K562 (cell line): ENCODE results near the gene SCARF1. TPM values are rescaled to one million over a fixed set of nuclear protein-coding genes. Genes with fewer than 3 reads are reported as not detected.
A peak's percentile ranks its signal among the peaks of the same experiment; 100 is the strongest.

Source experiments
- ATAC-seq: fragments of 200-7000 bp; cut with Tn5 transposase; 3 replicates; pipeline ENCODE4 v1.9.1; 2020; ENCODE audit warnings: moderate library complexity
- BruUV-seq: library from RNA; stranded (reverse); fragments of 400-500 nt; replicated peaks from 2 replicates; lab custom pipeline; 2021; lab: Mats Ljungman, UMichigan
- CTCF ChIA-PET: fragments of 300-600 bp; formaldehyde crosslinking; extraction: SDS; loops from one replicate; lab custom pipeline; 2021; ENCODE audit warnings: low intra/inter-chr PET ratio; lab: Yijun Ruan, JAX
- POLR2A ChIA-PET: fragments of 300-600, 350-650 bp; sonication (Branson Sonifier 250); formaldehyde crosslinking; extraction: SDS; loops from one replicate; lab custom pipeline; 2021; ENCODE audit warnings: antibody characterized with exemption, inconsistent platforms; lab: Yijun Ruan, JAX
- DNase-seq, 4 experiments: peaks; one replicate each; pipeline versions ENCODE4 v3.0.0 to v3.0.0-alpha.2; 2011 to 2018; ENCODE audit warnings: low spot score in 3 of 4, mixed read lengths in 3 of 4; ENCODE audit errors: extremely low read depth in 1 of 4
- FAIRE-seq: peaks from 2 replicates; lab custom pipeline; 2011; peaks lifted over from hg19 to GRCh38; lab: Jason Lieb, UNC
- H2AFZ ChIP-seq: 2 replicates; pipeline ENCODE4 v1.6.0; 2011; ENCODE audit warnings: low read depth, low read length, control low read depth, inconsistent platforms
- H3K27ac ChIP-seq: fragments of 200-600 bp; 3 replicates; pipeline ENCODE4 v1.8.0; 2011; ENCODE audit warnings: low read depth, mild to moderate bottlenecking, control low read depth, inconsistent platforms, low read length, moderate library complexity, mixed read lengths; ENCODE audit errors: extremely low read depth
- H3K27me3 ChIP-seq, 2 experiments: fragments of 300-600 bp in 1 of 2; 2 replicates in 1 of 2; 3 replicates in 1 of 2; pipeline versions ENCODE4 v1.6.0 to v1.8.0; 2011; ENCODE audit warnings: inconsistent platforms in 2 of 2, low read length in 2 of 2, mild to moderate bottlenecking in 1 of 2, mixed read lengths in 1 of 2, moderate library complexity in 1 of 2; ENCODE audit not compliant: control insufficient read depth in 2 of 2, insufficient read depth in 2 of 2
- H3K36me3 ChIP-seq: fragments of 300-600 bp; 3 replicates; pipeline ENCODE4 v1.8.0; 2011; ENCODE audit warnings: mild to moderate bottlenecking, low read length, inconsistent platforms; ENCODE audit not compliant: control insufficient read depth, insufficient read depth
- H3K4me1 ChIP-seq, 2 experiments: fragments of 200-600 bp in 1 of 2; replicated peaks in 1 of 2; 2 replicates in 1 of 2; 3 replicates in 1 of 2; pipeline versions ENCODE4 v1.5.1 to v1.8.0; 2011; ENCODE audit warnings: inconsistent platforms in 2 of 2, low read length in 2 of 2, mild to moderate bottlenecking in 1 of 2, mixed read lengths in 1 of 2, moderate library complexity in 1 of 2; ENCODE audit not compliant: control insufficient read depth in 2 of 2, insufficient read depth in 2 of 2
- H3K4me2 ChIP-seq: 2 replicates; pipeline ENCODE4 v1.6.1; 2011; ENCODE audit warnings: low read length, control low read depth, inconsistent platforms, mixed read lengths; ENCODE audit not compliant: insufficient read depth
- H3K4me3 ChIP-seq: fragments of 200-600 bp; sonication (generic), shearing (Covaris generic); 2 replicates; pipeline ENCODE4 v1.5.1; 2016; ENCODE audit warnings: control low read depth, inconsistent platforms
- H3K79me2 ChIP-seq: fragments of 200-600 bp; 3 replicates; pipeline ENCODE4 v1.8.0; 2011; ENCODE audit warnings: low read length, inconsistent platforms; ENCODE audit not compliant: control insufficient read depth, insufficient read depth
- H3K9ac ChIP-seq, 2 experiments: 2 replicates each; pipeline versions ENCODE4 v1.6.0 to v1.6.1; 2011; ENCODE audit warnings: low read depth in 2 of 2, low read length in 2 of 2, control low read depth in 1 of 2, inconsistent platforms in 1 of 2, mild to moderate bottlenecking in 1 of 2, mixed read lengths in 1 of 2; ENCODE audit not compliant: insufficient read depth in 1 of 2
- H3K9me1 ChIP-seq: one replicate; pipeline ENCODE4 v1.6.0; 2011; ENCODE audit warnings: inconsistent platforms, mild to moderate bottlenecking, low read length, moderate library complexity; ENCODE audit not compliant: control insufficient read depth, insufficient read depth
- H3K9me3 ChIP-seq: replicated peaks from 2 replicates; pipeline ENCODE4 v1.5.1; 2011; ENCODE audit warnings: low read depth, low read length, inconsistent platforms; ENCODE audit not compliant: control insufficient read depth, insufficient read depth
- H4K20me1 ChIP-seq: replicated peaks from 2 replicates; pipeline ENCODE4 v1.6.1; 2011; ENCODE audit warnings: low read length, inconsistent platforms, mixed read lengths; ENCODE audit not compliant: control insufficient read depth, insufficient read depth
- ARID1B ChIP-seq: fragments of 450-650 bp; IDR thresholded peaks from 2 replicates; pipeline ENCODE4 v1.6.1; 2016; ENCODE audit warnings: antibody characterized with exemption, mild to moderate bottlenecking, inconsistent platforms
- CTBP1 ChIP-seq: fragments of 450-650 bp; IDR thresholded peaks from 2 replicates; pipeline ENCODE4 v1.6.1; 2016; ENCODE audit warnings: borderline replicate concordance
- CXXC5 ChIP-seq: fragments of 250-450 bp; sonication (Bioruptor Pico); IDR thresholded peaks from 2 replicates; pipeline ENCODE4 v1.8.0; 2022; ENCODE audit warnings: inconsistent platforms, mild to moderate bottlenecking, moderate library complexity
- DEAF1 ChIP-seq: fragments of 450-650 bp; formaldehyde crosslinking; IDR thresholded peaks from 2 replicates; pipeline ENCODE4 v1.4.0; 2020; ENCODE audit warnings: mild to moderate bottlenecking, moderate library complexity
- FOXK2 ChIP-seq, 2 experiments: fragments of 450-650 bp; IDR thresholded peaks in 1 of 2; conservative IDR thresholded peaks in 1 of 2; 2 replicates each; pipeline ENCODE4 v1.6.1; 2016; ENCODE audit warnings: low read depth in 2 of 2, mild to moderate bottlenecking in 1 of 2
- HDAC1 ChIP-seq, 2 experiments: fragments of 450-650 bp; IDR thresholded peaks; 2 replicates each; pipeline ENCODE4 v1.6.1; 2016 to 2017; ENCODE audit warnings: inconsistent platforms in 1 of 2, mild to moderate bottlenecking in 1 of 2, moderate library complexity in 1 of 2
- HEY1 ChIP-seq: fragments of 250-450 bp; sonication (Bioruptor Pico); IDR thresholded peaks from 2 replicates; pipeline ENCODE4 v1.5.0; 2020; ENCODE audit warnings: mild to moderate bottlenecking, moderate library complexity, borderline replicate concordance
- HLTF ChIP-seq: fragments of 450-650 bp; IDR thresholded peaks from 2 replicates; pipeline ENCODE4 v1.6.1; 2016
- MXI1 ChIP-seq: IDR thresholded peaks from 2 replicates; pipeline ENCODE4 v1.6.1; 2011; ENCODE audit warnings: low read depth, mild to moderate bottlenecking, improper control_type of control experiment, low read length
- NFIC ChIP-seq: fragments of 450-650 bp; IDR thresholded peaks from 2 replicates; pipeline ENCODE4 v1.6.1; 2017; ENCODE audit warnings: mild to moderate bottlenecking, inconsistent platforms
- NRF1 ChIP-seq, 2 experiments: fragments of 450-650 bp; IDR thresholded peaks in 1 of 2; conservative IDR thresholded peaks in 1 of 2; 2 replicates each; pipeline ENCODE4 v1.6.1; 2014; ENCODE audit warnings: mild to moderate bottlenecking in 2 of 2
- PATZ1 ChIP-seq: fragments of 250-450 bp; sonication (Bioruptor Pico); IDR thresholded peaks from 2 replicates; pipeline ENCODE4 v1.5.0; 2020; ENCODE audit warnings: mild to moderate bottlenecking, borderline replicate concordance
- POLR2H ChIP-seq: IDR thresholded peaks from 2 replicates; pipeline ENCODE4 v1.6.1; 2016; ENCODE audit warnings: missing genetic modification characterization, low read depth, mild to moderate bottlenecking, control low read depth, missing compliant biosample characterization, moderate library complexity
- RBM17 ChIP-seq: fragments of 200-400 bp; formaldehyde crosslinking; IDR thresholded peaks from 2 replicates; pipeline ENCODE4 v1.6.1; 2017; ENCODE audit warnings: low read depth, mild to moderate bottlenecking, low read length, borderline replicate concordance
- RBM39 ChIP-seq: fragments of 200-400 bp; formaldehyde crosslinking; optimal IDR thresholded peaks from 2 replicates; pipeline ENCODE3; 2018; ENCODE audit warnings: low read depth, low read length
- TEAD2 ChIP-seq: fragments of 450-650 bp; IDR thresholded peaks from 2 replicates; pipeline ENCODE4 v1.6.1; 2016; ENCODE audit warnings: missing genetic modification characterization, control low read depth, missing compliant biosample characterization
- TSC22D4 ChIP-seq: fragments of 450-650 bp; IDR thresholded peaks from 2 replicates; pipeline ENCODE4 v1.6.1; 2016; ENCODE audit warnings: missing genetic modification characterization, missing biosample characterization, control low read depth
- ZBED1 ChIP-seq: IDR thresholded peaks from 2 replicates; pipeline ENCODE4 v1.6.1; 2014
- ZC3H8 ChIP-seq: fragments of 450-650 bp; IDR thresholded peaks from 2 replicates; pipeline ENCODE4 v1.6.1; 2017
- ZNF778 ChIP-seq: fragments of 450-650 bp; formaldehyde crosslinking; IDR thresholded peaks from 2 replicates; pipeline ENCODE4 v1.4.0; 2020; ENCODE audit warnings: mild to moderate bottlenecking, moderate library complexity
- WGBS: fragments of 100-300 bp; shearing (Covaris generic); methylation state at CpG from one replicate; pipeline ENCODE4 v1.1.6; 2016; ENCODE audit warnings: low coverage, mixed read lengths; ENCODE audit not compliant: insufficient coverage; ENCODE audit errors: missing lambda C conversion rate; 5-methylcytosine and 5-hydroxymethylcytosine counted together
- in situ Hi-C: fragments of 300-500 bp; cut with MboI; formaldehyde crosslinking; loops from 4 replicates; pipeline ENCODE4 v1.15.0; 2018; ENCODE audit warnings: inconsistent platforms, mixed read lengths
- intact Hi-C: fragments of 100-400 bp; cut with micrococcal nuclease; formaldehyde crosslinking; loops from 2 replicates; pipeline ENCODE4 v1.14.2; 2022
- polyA plus RNA-seq, 8 experiments: library from polyadenylated mRNA; depleted of rRNA in 4 of 8; stranded (reverse) in 5 of 8; unstranded in 3 of 8; fragments of >200 nt; fragmentation: Nextera tagmentation in 2 of 8; fragmentation: Illumina TruSeq in 1 of 8; extraction: Ambion mirVana in 2 of 8; extraction: Trizol in 1 of 8; gene quantifications; 2 replicates each; pipeline versions ENCODE4 v1.2.1 to v1.2.3, GENCODE V29; 2011 to 2014; ENCODE audit warnings: inconsistent platforms in 1 of 8, missing spikeins in 1 of 8
- total RNA-seq, 7 experiments: library from RNA; depleted of rRNA in 6 of 7; stranded (reverse); fragments of >200 nt in 6 of 7; fragmentation: Illumina TruSeq in 2 of 7; extraction: Trizol in 2 of 7; gene quantifications; 2 replicates each; pipeline versions ENCODE4 v1.2.1 to v1.2.3, GENCODE V29; 2011 to 2021; ENCODE audit warnings: low replicate concordance in 1 of 7

Gene SCARF1
- total and polyA plus RNA-seq, 9 of the 15 experiments (the other 6 are each of a cell fraction or from before 2014, with no cell fraction given), result 0.04 to 2.1 (median 0.63) TPM

DNA sequence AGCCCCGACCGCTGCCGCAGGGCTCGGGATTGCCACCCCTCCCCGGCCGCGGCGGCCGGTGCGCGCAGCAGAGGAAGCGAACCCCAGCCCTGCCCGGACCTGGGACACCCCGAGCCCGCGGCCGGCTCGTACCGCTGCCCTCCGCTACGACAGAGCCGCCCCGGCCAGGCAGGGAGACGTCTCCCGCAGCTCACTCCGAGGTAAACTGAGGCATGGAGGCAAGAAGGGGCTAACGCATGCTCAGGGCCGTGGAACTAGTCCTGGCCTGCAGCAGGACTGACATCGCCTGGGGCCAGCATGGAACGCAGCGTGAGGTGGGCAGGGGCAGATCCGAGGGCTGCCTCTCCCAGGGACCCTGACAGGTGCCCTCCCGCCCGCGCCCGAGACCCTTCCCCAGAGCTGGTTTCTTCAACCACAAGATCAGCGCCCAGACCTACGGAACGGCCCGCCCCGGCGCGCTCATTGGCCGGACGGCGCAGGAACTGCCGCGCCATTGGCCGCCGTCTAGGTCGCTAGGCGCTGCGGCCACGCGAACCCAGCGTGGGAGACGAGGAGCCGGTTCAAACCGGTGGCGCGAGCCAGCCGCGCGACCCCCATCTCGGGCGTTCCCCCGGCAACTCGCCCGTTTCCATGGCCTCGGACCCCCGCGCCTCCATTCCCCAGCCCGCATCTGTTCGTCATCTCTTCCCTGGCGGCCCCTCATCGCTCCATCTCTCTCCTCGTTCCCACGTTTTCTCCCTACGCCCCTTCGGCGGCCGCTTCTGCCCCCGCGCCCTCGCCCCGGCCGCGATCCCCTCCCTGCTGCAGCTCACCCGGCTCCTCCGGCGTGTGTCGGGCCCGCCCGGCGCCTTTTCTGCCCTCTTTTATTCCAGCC lies 17.3 kb downstream of the SCARF1 start, which contains the start of gene SLC43A2:
SLC43A2 (minus strand) TSS at position 853 of the 874 bp plus-strand sequence. CDS start 960 bp downstream, outside the sequence.
- Histone ChIP-seq H4K20me1 (peaks cover 8% of the 10 kb centered on the region; the same call in 1 of the 2 replicates), H3K9me1 (no peaks in the 10 kb centered on the region), H3K27ac (peak within 1 kb of the TSS; percentile 92), H3K36me3 (no peaks in the 10 kb centered on the region), H3K9ac (peak within 1 kb of the TSS; percentile 83 to 94), H3K4me2 (peak within 1 kb of the TSS; percentile 90), H3K27me3 (no peaks in the 10 kb centered on the region), H3K4me3 (peak within 1 kb of the TSS; percentile 66), H3K9me3 (no peaks in the 10 kb centered on the region), H3K79me2 (no peaks in the 10 kb centered on the region), H3K4me1 (peaks cover 9 to 36% of the 10 kb centered on the region in 2 experiments), H2AFZ (peak within 1 kb of the TSS; percentile 86)
- FAIRE-seq, result peak; percentile 48
- POLR2A ChIA-PET, result interaction anchor here (0.6 to 1.7 kb wide), 4 partner anchors 10 to 54 kb away, joined by 3 to 4 read pairs (median 3); no protein-coding TSS in a partner anchor
- TSS peak; percentile 66 for BruUV-seq
- in situ Hi-C loops (no loop called here), intact Hi-C loops (loop anchor here (2.0 kb wide), 1 partner anchor 53 kb away; no protein-coding TSS in a partner anchor)
- WGBS, result under 1% methylated on average over 52 of the region's 95 CpGs
- CTCF ChIA-PET, result interaction anchor here (1.0 kb wide), 1 partner anchor 55 kb away, joined by 3 read pairs; no protein-coding TSS in a partner anchor
- peak; percentile 91 for ATAC-seq
- DNase-seq, result peak; percentile 86 to 91 (median 87)
- TF ChIP-seq ZBED1 (no peak), CTBP1 (no peak), DEAF1 (CRISPR knock-in tag) (no peak), HEY1 (CRISPR knock-in tag) (no peak), TEAD2 (tag) (no peak), NRF1 (conservative IDR thresholded peaks at IDR 0.05 in 1 of 2, IDR thresholded peaks at IDR 0.05 in 1 of 2) (peak; percentile 70 to 76), PATZ1 (CRISPR knock-in tag) (no peak), HLTF (no peak), ZNF778 (CRISPR knock-in tag) (no peak), NFIC (no peak; the same call in 1 of the 2 replicates), CXXC5 (CRISPR knock-in tag) (peak; percentile 12; the same call in 1 of the 2 replicates), RBM39 (no peak), HDAC1 (IDR thresholded peaks at IDR 0.05) (peak in 1 of 2 experiments; percentile 79; a peak in 2 of 4 replicates), TSC22D4 (tag) (no peak), RBM17 (no peak), POLR2H (tag) (peak; percentile 60; the same call in 1 of the 2 replicates), ARID1B (peak; percentile 32; the same call in 1 of the 2 replicates), MXI1 (no peak), ZC3H8 (no peak), FOXK2 (conservative IDR thresholded peaks at IDR 0.05 in 1 of 2, IDR thresholded peaks at IDR 0.05 in 1 of 2; ENCODE audit: low read depth in 2 of 2) (peak in 1 of 2 experiments; percentile 25; a peak in 1 of 4 replicates)
